BE2C (cell line): ENCODE data around the gene TMEM126B.

Experiments
- DNase-seq: peaks from one replicate; pipeline ENCODE4 v3.0.0-alpha.2; 2020
- H3K27me3 ChIP-seq: fragments of 250-450 bp; sonication (Bioruptor Pico); 2 replicates; pipeline ENCODE4 v1.5.1; 2020; ENCODE audit warnings: mild to moderate bottlenecking
- H3K36me3 ChIP-seq: fragments of 250-450 bp; sonication (Bioruptor Pico); 2 replicates; pipeline ENCODE4 v1.5.1; 2020; ENCODE audit warnings: mild to moderate bottlenecking
- H3K4me1 ChIP-seq: fragments of 250-450 bp; sonication (Bioruptor Pico); 2 replicates; pipeline ENCODE4 v1.5.1; 2020
- H3K4me3 ChIP-seq: 2 replicates; pipeline ENCODE4 v1.5.1; 2011; ENCODE audit warnings: low read depth, low read length
- H3K9me3 ChIP-seq: fragments of 250-450 bp; sonication (Bioruptor Pico); 2 replicates; pipeline ENCODE4 v1.5.1; 2020
- TF ChIP-seq, protein P1 (sequence below): IDR thresholded peaks from 2 replicates; pipeline ENCODE4 v1.5.1; 2012; ENCODE audit warnings: mild to moderate bottlenecking, low read depth, low read length

TMEM126B gene

GRCh38 chr11:85658180-85658579 lies 29.8 kb downstream of the TMEM126B start:
- H3K27me3 ChIP-seq, result no peaks in the 10 kb centered on the region
- H3K9me3 ChIP-seq, result no peaks in the 10 kb centered on the region
- H3K36me3 ChIP-seq, result peaks cover 66% of the 10 kb centered on the region
- TF ChIP-seq, protein P1, sequence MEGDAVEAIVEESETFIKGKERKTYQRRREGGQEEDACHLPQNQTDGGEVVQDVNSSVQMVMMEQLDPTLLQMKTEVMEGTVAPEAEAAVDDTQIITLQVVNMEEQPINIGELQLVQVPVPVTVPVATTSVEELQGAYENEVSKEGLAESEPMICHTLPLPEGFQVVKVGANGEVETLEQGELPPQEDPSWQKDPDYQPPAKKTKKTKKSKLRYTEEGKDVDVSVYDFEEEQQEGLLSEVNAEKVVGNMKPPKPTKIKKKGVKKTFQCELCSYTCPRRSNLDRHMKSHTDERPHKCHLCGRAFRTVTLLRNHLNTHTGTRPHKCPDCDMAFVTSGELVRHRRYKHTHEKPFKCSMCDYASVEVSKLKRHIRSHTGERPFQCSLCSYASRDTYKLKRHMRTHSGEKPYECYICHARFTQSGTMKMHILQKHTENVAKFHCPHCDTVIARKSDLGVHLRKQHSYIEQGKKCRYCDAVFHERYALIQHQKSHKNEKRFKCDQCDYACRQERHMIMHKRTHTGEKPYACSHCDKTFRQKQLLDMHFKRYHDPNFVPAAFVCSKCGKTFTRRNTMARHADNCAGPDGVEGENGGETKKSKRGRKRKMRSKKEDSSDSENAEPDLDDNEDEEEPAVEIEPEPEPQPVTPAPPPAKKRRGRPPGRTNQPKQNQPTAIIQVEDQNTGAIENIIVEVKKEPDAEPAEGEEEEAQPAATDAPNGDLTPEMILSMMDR, result no peak
- no peaks in the 10 kb centered on the region for H3K4me1 ChIP-seq
- H3K4me3 ChIP-seq, result no peak overlapping the region
- no peak for DNase-seq

DNA sequence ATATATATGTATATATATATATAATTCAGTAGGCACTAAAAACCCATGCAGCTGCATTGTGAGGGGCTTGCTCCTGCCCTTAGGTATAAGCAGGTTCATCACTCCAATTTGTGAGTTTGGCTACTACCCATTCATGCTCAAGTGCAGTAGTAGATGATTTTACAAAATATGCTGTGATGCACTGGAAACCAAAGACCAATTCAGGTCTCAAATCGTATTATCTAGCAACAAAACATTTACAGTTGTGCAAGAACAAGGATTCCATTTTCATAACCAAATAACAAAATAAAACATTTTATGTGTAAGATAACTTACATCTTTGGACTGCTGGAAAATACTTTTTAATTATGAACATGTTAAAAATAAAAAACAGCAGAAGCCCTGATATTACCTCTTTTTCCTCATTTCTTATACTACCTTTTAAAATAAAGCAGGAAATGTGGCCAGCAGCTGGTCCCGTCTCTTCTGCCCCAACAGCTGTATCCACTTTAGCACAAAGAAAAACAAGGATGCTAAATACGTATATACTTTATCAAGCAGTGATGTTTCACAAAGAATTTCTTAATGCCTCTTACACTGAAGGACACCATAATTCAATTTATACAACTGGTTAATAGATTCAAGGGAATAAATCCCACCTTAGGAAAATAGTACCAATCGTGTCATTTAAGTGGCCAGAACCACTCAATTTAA lies 33.7 kb downstream of the TMEM126B start:
- no peaks in the 10 kb centered on the region for H3K4me1 ChIP-seq
- peak overlapping the region; percentile 92 for H3K4me3 ChIP-seq
- H3K36me3 ChIP-seq, result peaks cover 40% of the 10 kb centered on the region
- H3K27me3 ChIP-seq, result no peaks in the 10 kb centered on the region
- TF ChIP-seq, protein P1, result no peak
- no peak for DNase-seq
- H3K9me3 ChIP-seq, result no peaks in the 10 kb centered on the region

DNA sequence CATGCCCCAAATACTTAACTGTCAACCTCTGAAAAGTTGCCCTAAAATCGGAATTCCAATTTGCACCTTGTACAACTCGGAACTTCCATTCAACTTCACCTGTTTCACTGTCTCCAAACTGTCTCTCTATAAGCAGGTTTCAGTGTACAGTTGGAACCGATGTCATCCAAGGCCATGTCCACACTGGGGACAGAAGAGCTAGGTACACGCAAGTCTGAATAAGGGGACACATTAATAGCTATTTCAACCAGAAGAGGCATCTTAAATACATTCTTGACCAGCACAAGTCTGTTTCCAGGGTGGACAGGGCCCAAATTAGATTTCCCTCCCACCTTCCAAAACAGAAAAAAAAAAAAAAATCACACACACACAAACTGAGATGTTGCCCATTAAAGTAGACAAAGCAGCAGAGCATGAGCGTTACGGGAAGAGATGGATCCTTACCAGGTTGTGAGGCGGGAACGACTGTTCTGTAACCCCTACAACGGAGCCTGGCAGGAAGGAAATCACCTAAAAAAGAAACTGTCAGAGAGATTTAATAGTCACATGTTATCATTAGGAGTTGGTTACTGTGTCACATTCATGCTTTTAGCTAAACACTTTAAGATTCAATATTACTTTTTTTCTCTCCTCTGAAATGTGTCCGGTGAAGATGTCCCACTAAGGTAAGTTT lies 34.8 kb downstream of the TMEM126B start:
- peaks cover 30% of the 10 kb centered on the region for H3K36me3 ChIP-seq
- no peaks in the 10 kb centered on the region for H3K4me1 ChIP-seq
- no peaks in the 10 kb centered on the region for H3K9me3 ChIP-seq
- TF ChIP-seq, protein P1, result no peak
- no peaks in the 10 kb centered on the region for H3K27me3 ChIP-seq
- DNase-seq, result no peak
- H3K4me3 ChIP-seq, result peak overlapping the region; percentile 92

DNA sequence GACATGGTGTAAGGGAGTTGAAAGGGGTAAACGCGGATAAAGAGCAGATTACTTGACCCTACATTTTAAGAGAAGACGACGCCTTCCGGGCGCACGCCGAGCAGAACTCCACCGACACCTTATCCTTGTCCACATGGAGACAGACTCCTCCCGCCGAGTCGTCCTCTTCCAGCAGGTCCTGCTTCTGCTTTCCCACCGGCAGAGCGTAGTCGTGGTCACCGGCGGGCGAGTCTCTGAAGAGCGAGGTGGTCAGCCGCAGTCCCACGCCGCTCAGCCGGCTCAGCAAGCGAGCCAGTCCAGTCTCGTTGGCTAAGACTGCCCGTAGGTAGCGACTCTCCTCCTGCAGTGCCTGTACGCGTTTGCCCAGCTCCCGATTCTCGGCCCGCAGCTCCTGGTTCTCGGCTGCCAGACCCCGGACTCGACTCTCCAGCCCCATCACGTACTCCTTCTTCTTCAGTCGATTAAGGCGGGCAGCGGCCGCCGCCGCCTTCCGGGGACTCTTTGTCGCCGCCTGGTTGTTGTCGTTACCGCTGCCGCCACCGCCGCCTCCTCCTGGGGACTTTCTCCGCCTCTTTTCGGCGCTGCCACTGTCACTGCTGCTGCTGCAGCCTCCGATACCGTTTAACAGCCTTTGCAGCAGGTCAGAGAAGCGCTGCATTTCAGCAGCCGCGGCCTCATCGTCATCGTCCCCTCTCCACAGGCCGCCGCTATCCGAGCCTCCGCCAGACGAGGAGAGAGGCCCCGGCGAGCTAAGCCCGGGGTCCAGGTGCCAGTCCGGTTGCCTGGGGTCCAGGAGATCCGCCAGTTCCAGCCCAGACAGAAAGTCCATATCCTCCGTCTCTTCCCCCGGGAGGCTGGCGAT lies 35.6 kb downstream of the TMEM126B start:
- TF ChIP-seq, protein P1, result peak; percentile 59
- H3K4me3 ChIP-seq, result peak overlapping the region; percentile 92
- H3K4me1 ChIP-seq, result no peaks in the 10 kb centered on the region
- peaks cover 24% of the 10 kb centered on the region for H3K36me3 ChIP-seq
- no peaks in the 10 kb centered on the region for H3K27me3 ChIP-seq
- DNase-seq, result peak; percentile 85
- H3K9me3 ChIP-seq, result no peaks in the 10 kb centered on the region

DNA sequence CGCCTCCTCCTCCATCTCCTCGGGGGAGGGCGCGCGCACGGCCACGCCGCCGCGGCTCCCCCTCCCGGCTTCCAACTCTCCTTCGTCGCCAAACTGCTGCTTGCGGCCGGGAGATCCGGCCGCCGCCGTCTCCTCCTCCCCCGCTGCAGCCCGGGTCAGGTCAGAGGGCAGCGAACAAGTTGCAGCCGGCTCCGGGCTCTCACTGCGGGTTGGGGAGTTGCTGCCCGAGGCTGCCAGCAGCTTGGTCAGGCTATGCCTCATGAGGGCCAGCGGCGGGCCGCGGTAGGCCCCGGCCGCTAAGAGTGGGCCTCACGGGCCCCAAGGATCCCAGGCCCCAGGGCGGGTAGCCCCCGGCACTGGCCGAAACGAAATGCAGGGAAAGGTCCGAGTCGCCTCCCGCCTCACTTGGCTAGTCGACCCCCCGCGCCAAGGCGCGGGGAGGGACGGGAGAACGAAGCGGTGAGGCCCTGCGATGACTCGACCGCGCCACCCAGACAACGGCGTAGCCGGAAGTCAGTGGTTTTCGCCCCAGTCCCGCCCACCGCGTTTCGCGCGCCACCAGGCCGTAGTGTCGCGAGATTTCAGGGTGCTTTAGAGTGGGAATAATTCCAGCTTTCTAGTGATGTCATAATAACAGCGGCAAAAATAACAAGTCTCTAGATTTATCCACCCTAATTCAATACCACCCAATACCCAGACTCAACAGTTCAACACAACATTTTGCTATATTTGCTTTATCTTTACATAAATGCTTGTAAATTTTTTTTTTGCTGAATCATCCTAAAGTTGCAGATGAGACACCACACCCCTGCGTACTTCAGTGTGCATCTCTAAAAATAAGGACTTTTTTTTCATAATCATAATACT lies 36.5 kb downstream of the TMEM126B start, which contains the start of gene CREBZF:
CREBZF (minus strand) TSS at position 515 of the 867 bp plus-strand sequence; CDS start at position 261, 254 bp downstream.
- peaks cover 15% of the 10 kb centered on the region for H3K36me3 ChIP-seq
- H3K9me3 ChIP-seq, result no peaks in the 10 kb centered on the region
- no peaks in the 10 kb centered on the region for H3K4me1 ChIP-seq
- DNase-seq, result peak; percentile 95
- H3K27me3 ChIP-seq, result no peaks in the 10 kb centered on the region
- TF ChIP-seq, protein P1, result no peak
- H3K4me3 ChIP-seq, result peak within 1 kb of the TSS; percentile 92
